A673 (cell line): ENCODE data around the gene IL1RAPL1. TPM values are rescaled to one million over a fixed set of nuclear protein-coding genes. Genes with fewer than 3 reads are reported as not detected.

Experiments
- BruUV-seq: library from RNA; stranded (reverse); fragments of 400-500 nt; replicated peaks from 2 replicates; lab custom pipeline; 2021; lab: Mats Ljungman, UMichigan
- CTCF ChIA-PET: fragments of 300-600 bp; sonication (Branson Sonifier 250); formaldehyde crosslinking; loops from one replicate; lab custom pipeline; 2022; ENCODE audit warnings: antibody characterized with exemption; lab: Charles Lee
- POLR2A ChIA-PET: fragments of 300-600 bp; sonication (Branson Sonifier 250); formaldehyde crosslinking; loops from one replicate; lab custom pipeline; 2022; ENCODE audit warnings: antibody characterized with exemption; ENCODE audit not compliant: low non-redundant PET; lab: Charles Lee
- DNase-seq: peaks from one replicate; pipeline ENCODE4 v3.0.0-alpha.2; 2015; ENCODE audit warnings: low spot score
- H3K27ac ChIP-seq: fragments of 200-600 bp; sonication (generic); 2 replicates; pipeline ENCODE4 v1.5.1; 2016; ENCODE audit warnings: mixed run types, low read depth, mild to moderate bottlenecking, mixed read lengths, antibody characterized with exemption, low read length; ENCODE audit not compliant: poor library complexity, severe bottlenecking
- H3K27me3 ChIP-seq: fragments of 200-600 bp; sonication (generic); replicated peaks from 2 replicates; pipeline ENCODE4 v1.6.1; 2017; ENCODE audit warnings: mixed run types, low read depth, mild to moderate bottlenecking, mixed read lengths, antibody characterized with exemption, low read length; ENCODE audit not compliant: insufficient read depth, poor library complexity
- H3K36me3 ChIP-seq: fragments of 200-600 bp; sonication (generic); 2 replicates; pipeline ENCODE4 v1.6.1; 2016; ENCODE audit warnings: mixed run types, mild to moderate bottlenecking, mixed read lengths, antibody characterized with exemption, low read length; ENCODE audit not compliant: insufficient read depth, poor library complexity, severe bottlenecking
- H3K4me1 ChIP-seq: fragments of 200-600 bp; sonication (generic); 2 replicates; pipeline ENCODE4 v1.6.1; 2017; ENCODE audit warnings: mixed run types, mild to moderate bottlenecking, mixed read lengths, antibody characterized with exemption, low read length; ENCODE audit not compliant: insufficient read depth, poor library complexity, severe bottlenecking
- H3K4me3 ChIP-seq: fragments of 200-600 bp; sonication (generic); 2 replicates; pipeline ENCODE4 v1.5.1; 2016; ENCODE audit warnings: low read depth, mixed run types, mild to moderate bottlenecking, mixed read lengths, low read length; ENCODE audit not compliant: poor library complexity, severe bottlenecking
- H3K9me3 ChIP-seq: fragments of 200-600 bp; sonication (generic); 2 replicates; pipeline ENCODE4 v1.6.1; 2016; ENCODE audit warnings: mixed run types, low read depth, mild to moderate bottlenecking, mixed read lengths, antibody characterized with exemption, low read length; ENCODE audit not compliant: poor library complexity, severe bottlenecking
- CTCF ChIP-seq: fragments of 300-800, 200-600 bp; sonication (generic); conservative IDR thresholded peaks from 2 replicates; pipeline ENCODE4 v1.5.1; 2017; ENCODE audit warnings: low read depth, mild to moderate bottlenecking, antibody characterized with exemption, low read length, moderate library complexity, mixed read lengths
- EZH2 ChIP-seq: fragments of 200-600 bp; sonication (generic); IDR thresholded peaks from 2 replicates; pipeline ENCODE4 v1.6.1; 2017; ENCODE audit warnings: borderline replicate concordance, low read depth, mild to moderate bottlenecking, mixed read lengths, antibody characterized with exemption, low read length; ENCODE audit not compliant: poor library complexity, severe bottlenecking
- intact Hi-C: fragments of 100-400 bp; cut with micrococcal nuclease; formaldehyde crosslinking; loops from one replicate; pipeline ENCODE4 v1.10.0; 2022; ENCODE audit not compliant: unreplicated experiment
- total RNA-seq: library from RNA; stranded (reverse); gene quantifications from 2 replicates; pipeline ENCODE4 v1.2.3, GENCODE V29; 2021

The IL1RAPL1 gene
- total RNA-seq, 1 experiment from 2014 or later, result 0.21 TPM

GRCh38 chrX:29545878-29546277 is 958.6 kb downstream of the IL1RAPL1 start:
- Histone ChIP-seq H3K36me3 (no peaks in the 10 kb centered on the region), H3K9me3 (no peaks in the 10 kb centered on the region), H3K4me1 (no peaks in the 10 kb centered on the region), H3K27me3 (no peaks in the 10 kb centered on the region), H3K4me3 (no peak overlapping the region), H3K27ac (no peak overlapping the region)
- no peak for DNase-seq
- no TSS peak for BruUV-seq
- ChIA-PET POLR2A (no interaction called here), CTCF (no interaction called here)
- TF ChIP-seq EZH2 (no peak), CTCF (no peak)
- intact Hi-C loops, result no loop called here

GRCh38 chrX:29547877-29548276 is 960.6 kb downstream of the IL1RAPL1 start:
- Histone ChIP-seq H3K4me3 (no peak overlapping the region), H3K27ac (no peak overlapping the region), H3K27me3 (no peaks in the 10 kb centered on the region), H3K4me1 (no peaks in the 10 kb centered on the region), H3K36me3 (no peaks in the 10 kb centered on the region), H3K9me3 (no peaks in the 10 kb centered on the region)
- BruUV-seq, result no TSS peak
- TF ChIP-seq EZH2 (no peak), CTCF (no peak)
- ChIA-PET CTCF (no interaction called here), POLR2A (no interaction called here)
- no peak for DNase-seq
- intact Hi-C loops, result no loop called here

- POLR2A ChIA-PET, result no interaction called here
- BruUV-seq, result no TSS peak
These were observed 966.3 kb downstream of the IL1RAPL1 start for GRCh38 chrX:29553542-29553941.

More at GRCh38 chrX:29553542-29553941, 966.3 kb downstream of the IL1RAPL1 start:
- H3K9me3 ChIP-seq, result no peaks in the 10 kb centered on the region
- no peak overlapping the region for H3K27ac ChIP-seq
- H3K4me1 ChIP-seq, result no peaks in the 10 kb centered on the region
- DNase-seq, result no peak
- H3K4me3 ChIP-seq, result no peak overlapping the region
- TF ChIP-seq EZH2 (no peak), CTCF (no peak)
- no peaks in the 10 kb centered on the region for H3K36me3 ChIP-seq
- no peaks in the 10 kb centered on the region for H3K27me3 ChIP-seq
- CTCF ChIA-PET, result no interaction called here
- intact Hi-C loops, result no loop called here
